T-cell (primary cell): ENCODE results near the gene RALGAPB. TPM values are rescaled to one million over a fixed set of nuclear protein-coding genes. Genes with fewer than 3 reads are reported as not detected.

Experiments
- ATAC-seq, 4 experiments: fragments of 200-7000 bp in 3 of 4; fragments of 150-1000 bp in 1 of 4; cut with Tn5 transposase; replicated peaks in 1 of 4; 1 replicate in 3 of 4; 2 replicates in 1 of 4; pipeline ENCODE4 v1.10.0; 2021; ENCODE audit warnings: moderate library complexity in 3 of 4, mild to moderate bottlenecking in 2 of 4, moderate number of reproducible peaks in 1 of 4
- CTCF ChIA-PET, 2 donors: fragments of 300-600 bp; sonication (Branson Sonifier 250); formaldehyde crosslinking; loops; one replicate each; lab custom pipeline; 2022; ENCODE audit warnings: antibody characterized with exemption in 2 of 2; lab: Charles Lee
- POLR2A ChIA-PET, 2 donors: fragments of 300-600 bp; sonication (Branson Sonifier 250); formaldehyde crosslinking; loops; one replicate each; lab custom pipeline; 2022; ENCODE audit warnings: antibody characterized with exemption in 2 of 2; lab: Charles Lee
- DNase-seq, 35 experiments: peaks; one replicate each; pipeline versions ENCODE4 v3.0.0 to v3.0.0-alpha.2; 2013 to 2023
- H3K27ac ChIP-seq: one replicate; pipeline ENCODE4 v1.5.1; 2013; ENCODE audit warnings: low read length
- H3K27me3 ChIP-seq, 2 experiments: replicated peaks in 1 of 2; 1 replicate in 1 of 2; 2 replicates in 1 of 2; pipeline versions ENCODE4 v1.6.1 to v1.7.0; 2013; ENCODE audit warnings: low read length in 1 of 2, mixed read lengths in 1 of 2; ENCODE audit not compliant: control insufficient read depth in 2 of 2, insufficient read depth in 2 of 2; ENCODE audit errors: extremely low read depth in 1 of 2
- H3K36me3 ChIP-seq, 2 donors: 1 replicate in 1 of 2; 2 replicates in 1 of 2; pipeline versions ENCODE4 v1.6.1 to v1.7.0; 2013; ENCODE audit warnings: low read length in 1 of 2; ENCODE audit not compliant: control insufficient read depth in 2 of 2, insufficient read depth in 1 of 2; ENCODE audit errors: extremely low read depth in 1 of 2
- H3K4me1 ChIP-seq, 2 experiments: 1 replicate in 1 of 2; 2 replicates in 1 of 2; pipeline versions ENCODE4 v1.6.1 to v1.7.0; 2013; ENCODE audit warnings: low read length in 2 of 2, mixed read lengths in 1 of 2; ENCODE audit not compliant: insufficient read depth in 2 of 2, control insufficient read depth in 1 of 2; ENCODE audit errors: extremely low read depth in 1 of 2
- H3K4me3 ChIP-seq, 2 donors: 1 replicate in 1 of 2; 2 replicates in 1 of 2; pipeline versions ENCODE4 v1.5.1 to v1.7.0; 2013; ENCODE audit warnings: mild to moderate bottlenecking in 2 of 2, low read length in 1 of 2, moderate library complexity in 1 of 2; ENCODE audit not compliant: control insufficient read depth in 1 of 2; ENCODE audit errors: extremely low read depth in 1 of 2
- H3K9me3 ChIP-seq: 2 replicates; pipeline ENCODE4 v1.7.0; 2013
- H3K27ac Mint-ChIP-seq, 2 donors: one replicate each; pipeline ENCODE4 v1.8.0; 2020 to 2021; ENCODE audit warnings: mild to moderate bottlenecking in 2 of 2, mixed read lengths in 2 of 2
- H3K27me3 Mint-ChIP-seq, 2 donors: one replicate each; pipeline ENCODE4 v1.8.0; 2021 to 2022; ENCODE audit warnings: mixed read lengths in 2 of 2
- H3K36me3 Mint-ChIP-seq: one replicate; pipeline ENCODE4 v1.8.0; 2021; ENCODE audit warnings: mixed read lengths
- H3K4me1 Mint-ChIP-seq, 3 donors: one replicate each; pipeline ENCODE4 v1.8.0; 2020 to 2022; ENCODE audit warnings: mixed read lengths in 3 of 3, mild to moderate bottlenecking in 1 of 3
- H3K4me3 Mint-ChIP-seq, 3 donors: one replicate each; pipeline ENCODE4 v1.8.0; 2020 to 2022; ENCODE audit warnings: mild to moderate bottlenecking in 3 of 3, mixed read lengths in 3 of 3, moderate library complexity in 3 of 3
- H3K9me3 Mint-ChIP-seq, 3 donors: one replicate each; pipeline ENCODE4 v1.8.0; 2020 to 2022; ENCODE audit warnings: mixed read lengths in 3 of 3
- WGBS: methylation state at CpG from one replicate; pipeline ENCODE4 v1.1.5; 2013; ENCODE audit warnings: missing lambda C conversion rate; ENCODE audit not compliant: insufficient coverage; 5-methylcytosine and 5-hydroxymethylcytosine counted together
- total RNA-seq, 35 experiments: library from RNA in 6 of 35; stranded (reverse) in 6 of 35; fragments of 120-200 nt in 1 of 35; gene quantifications; one replicate each; pipeline versions ENCODE4 v1.2.1 to v1.2.4 and lab custom pipeline; 2013 to 2026

The RALGAPB gene
- total RNA-seq, 5 donors from 2014 or later (not counting 1 experiment from before 2014, with no cell fraction given), result 42.7 to 50.1 (median 46.1) TPM

DNA sequence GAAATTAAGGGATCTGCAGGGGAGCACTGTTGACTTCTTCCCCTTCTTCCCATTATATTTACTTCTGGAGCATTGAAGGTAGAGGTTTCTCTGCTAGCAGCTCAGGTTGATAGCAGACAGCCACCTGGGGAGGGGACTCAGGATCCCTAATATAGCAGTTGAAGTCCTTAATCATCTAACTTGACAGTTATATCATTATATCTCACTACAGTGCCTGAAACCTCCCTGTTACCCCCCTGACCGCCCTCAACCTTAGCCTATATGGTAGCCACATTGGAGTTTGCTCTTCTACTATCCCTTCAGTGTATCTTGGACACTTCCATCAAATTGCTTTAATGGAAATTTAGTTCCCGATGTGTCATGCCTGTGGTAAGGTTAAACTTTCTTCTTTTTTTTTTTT, 7.0 kb downstream of the RALGAPB start:
- no peak for ATAC-seq
- no peaks in the 10 kb centered on the region for H3K9me3 ChIP-seq
- no peaks in the 10 kb centered on the region for H3K27me3 Mint-ChIP-seq
- peaks cover 2 to 3% of the 10 kb centered on the region in 2 donors for H3K36me3 ChIP-seq
- no peaks in the 10 kb centered on the region for H3K27me3 ChIP-seq
- H3K27ac ChIP-seq, result no peak overlapping the region
- H3K4me1 Mint-ChIP-seq, result peaks cover 65 to 66% (median 65%) of the 10 kb centered on the region in 3 donors
- H3K4me1 ChIP-seq, result peaks cover 4 to 8% of the 10 kb centered on the region in 2 experiments
- ChIA-PET POLR2A (interaction anchor here in 1 of 2 donors (0.7 kb wide), 1 partner anchor 33 kb away, joined by 5 read pairs; no protein-coding TSS in a partner anchor), CTCF (interaction anchor here (0.7 to 1.3 kb wide), 4 partner anchors 15 to 570 kb away, joined by 3 to 5 read pairs (median 3); partner anchors contain the start of gene SNHG17 (in 1 of the 2))
- H3K36me3 Mint-ChIP-seq, result peaks cover 24% of the 10 kb centered on the region
- 100% methylated on average over 1 of the region's 2 CpGs for WGBS
- no peak for DNase-seq
- H3K4me3 Mint-ChIP-seq, result no peak overlapping the region
- no peaks in the 10 kb centered on the region for H3K9me3 Mint-ChIP-seq
- H3K27ac Mint-ChIP-seq, result no peak overlapping the region
- no peak overlapping the region for H3K4me3 ChIP-seq

GRCh38 chr20:38485041-38485440, 12.4 kb downstream of the RALGAPB start:
- no peaks in the 10 kb centered on the region for H3K4me1 ChIP-seq
- no peaks in the 10 kb centered on the region for H3K27me3 ChIP-seq
- Mint-ChIP-seq H3K4me1 (peaks cover 25 to 47% (median 26%) of the 10 kb centered on the region in 3 donors), H3K4me3 (no peak overlapping the region), H3K27ac (no peak overlapping the region), H3K36me3 (peaks cover 31% of the 10 kb centered on the region), H3K9me3 (no peaks in the 10 kb centered on the region), H3K27me3 (no peaks in the 10 kb centered on the region)
- no peak overlapping the region for H3K4me3 ChIP-seq
- H3K27ac ChIP-seq, result no peak overlapping the region
- no peak for ATAC-seq
- peaks cover 6 to 20% of the 10 kb centered on the region in 2 donors for H3K36me3 ChIP-seq
- no peak for DNase-seq
- POLR2A ChIA-PET, result interaction anchor here in 1 of 2 donors (0.6 kb wide), 1 partner anchor 205 kb away, joined by 3 read pairs; no protein-coding TSS in a partner anchor
- H3K9me3 ChIP-seq, result no peaks in the 10 kb centered on the region
- CTCF ChIA-PET, result interaction anchor here in 1 of 2 donors (0.8 to 2.6 kb wide), 2 partner anchors 12 to 39 kb away, joined by 3 to 7 read pairs; partner anchors contain the start of gene RALGAPB

DNA sequence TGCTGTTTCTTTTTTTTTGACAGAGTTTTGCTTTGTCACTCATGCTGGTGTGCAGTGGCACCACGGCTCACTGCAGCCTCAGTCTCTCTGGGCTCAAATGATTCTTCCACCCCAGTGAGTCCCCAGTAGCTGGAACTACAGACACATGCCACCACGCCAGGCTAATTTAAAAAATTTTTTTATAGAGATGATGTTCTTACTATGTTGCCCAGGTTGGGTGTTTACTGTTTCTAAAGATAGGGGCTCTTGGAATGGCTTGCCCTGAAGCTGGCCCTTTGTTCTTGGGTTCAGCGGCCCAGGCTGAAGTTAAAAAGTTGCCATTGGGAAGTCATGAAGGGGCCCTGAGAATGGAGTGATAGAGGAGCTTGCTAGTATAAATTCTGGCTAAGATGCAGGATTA, 16.5 kb downstream of the RALGAPB start:
- peaks cover 17 to 22% (median 19%) of the 10 kb centered on the region in 3 donors for H3K4me1 Mint-ChIP-seq
- CTCF ChIA-PET, result interaction anchor here in 1 of 2 donors (0.6 kb wide), 1 partner anchor 39 kb away, joined by 3 read pairs; no protein-coding TSS in a partner anchor
- Histone ChIP-seq H3K4me1 (no peaks in the 10 kb centered on the region), H3K27me3 (no peaks in the 10 kb centered on the region), H3K36me3 (peaks cover 3 to 50% of the 10 kb centered on the region in 2 donors), H3K9me3 (no peaks in the 10 kb centered on the region), H3K4me3 (no peak overlapping the region), H3K27ac (no peak overlapping the region)
- no peak for ATAC-seq
- H3K27me3 Mint-ChIP-seq, result no peaks in the 10 kb centered on the region
- no peaks in the 10 kb centered on the region for H3K9me3 Mint-ChIP-seq
- WGBS, result 91% methylated on average over 1 of the region's 3 CpGs
- DNase-seq, result no peak
- POLR2A ChIA-PET, result no interaction called here
- H3K36me3 Mint-ChIP-seq, result peaks cover 40% of the 10 kb centered on the region
- no peak overlapping the region for H3K4me3 Mint-ChIP-seq
- no peak overlapping the region for H3K27ac Mint-ChIP-seq

- Mint-ChIP-seq H3K36me3 (peaks cover 72% of the 10 kb centered on the region), H3K4me1 (peaks cover 0 to 9% (median 7%) of the 10 kb centered on the region in 3 donors), H3K4me3 (no peak overlapping the region), H3K9me3 (no peaks in the 10 kb centered on the region), H3K27ac (no peak overlapping the region), H3K27me3 (no peaks in the 10 kb centered on the region)
- no peak for ATAC-seq
- Histone ChIP-seq H3K4me3 (no peak overlapping the region), H3K4me1 (no peaks in the 10 kb centered on the region), H3K27ac (no peak overlapping the region), H3K36me3 (peaks cover 7 to 73% of the 10 kb centered on the region in 2 donors), H3K27me3 (no peaks in the 10 kb centered on the region), H3K9me3 (no peaks in the 10 kb centered on the region)
- POLR2A ChIA-PET, result no interaction called here
- no peak for DNase-seq
- 92% methylated on average over 4 of the region's 8 CpGs for WGBS
- CTCF ChIA-PET, result no interaction called here
These were observed 24.7 kb downstream of the RALGAPB start for GRCh38 chr20:38497246-38497935.

DNA sequence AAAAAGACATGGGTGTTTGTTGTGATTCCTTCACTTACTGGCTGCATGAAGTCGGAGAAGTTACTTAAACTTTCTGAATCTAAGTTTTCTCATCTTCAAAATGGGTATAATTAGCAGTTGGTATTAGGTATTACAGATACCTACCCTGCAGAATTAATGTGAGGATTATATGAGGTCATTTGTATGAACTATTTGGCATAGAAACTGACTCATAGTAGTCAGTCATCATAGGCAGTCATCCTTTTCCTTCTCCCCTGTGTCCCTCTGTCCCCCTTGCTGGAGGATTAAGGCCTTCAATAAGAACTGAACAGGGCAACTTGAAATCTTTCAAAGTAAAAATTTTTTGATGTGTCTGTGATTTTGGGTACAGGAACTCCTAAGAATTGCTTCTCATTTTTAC, 26.3 kb downstream of the RALGAPB start:
- Histone ChIP-seq H3K4me3 (no peak overlapping the region), H3K4me1 (no peaks in the 10 kb centered on the region), H3K9me3 (no peaks in the 10 kb centered on the region), H3K27me3 (no peaks in the 10 kb centered on the region), H3K36me3 (peaks cover 7 to 72% of the 10 kb centered on the region in 2 donors), H3K27ac (no peak overlapping the region)
- Mint-ChIP-seq H3K36me3 (peaks cover 70% of the 10 kb centered on the region), H3K27ac (no peak overlapping the region), H3K9me3 (peaks cover 0 to 2% (median 0%) of the 10 kb centered on the region in 3 donors), H3K4me1 (peaks cover 0 to 9% (median 7%) of the 10 kb centered on the region in 3 donors), H3K27me3 (no peaks in the 10 kb centered on the region), H3K4me3 (no peak overlapping the region)
- ATAC-seq (no peak), DNase-seq (no peak)
- ChIA-PET CTCF (no interaction called here), POLR2A (no interaction called here)
- WGBS, result no CpG with 5 or more reads among the region's 1 CpG

DNA sequence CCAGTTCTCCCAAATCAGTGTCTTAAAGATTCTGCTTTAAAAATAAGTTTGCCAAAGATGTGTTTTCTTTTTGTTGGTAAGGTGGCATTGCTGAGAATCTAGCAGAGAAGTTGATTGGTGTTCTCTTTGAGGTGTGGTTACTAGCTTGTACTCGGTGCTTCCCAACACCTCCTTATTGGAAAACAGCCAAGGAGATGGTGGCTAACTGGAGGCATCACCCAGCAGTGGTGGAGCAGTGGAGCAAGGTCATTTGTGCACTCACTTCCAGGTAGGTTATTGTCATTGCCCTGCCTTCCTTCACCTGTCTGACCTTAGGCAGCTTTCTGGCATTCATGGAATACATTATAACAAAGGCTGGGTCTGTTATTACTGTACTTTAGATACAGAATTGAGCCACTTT, 26.7 kb downstream of the RALGAPB start:
- no peak overlapping the region for H3K27ac Mint-ChIP-seq
- POLR2A ChIA-PET, result no interaction called here
- H3K36me3 ChIP-seq, result peaks cover 7 to 72% of the 10 kb centered on the region in 2 donors

More for the DNA sequence above, 26.7 kb downstream of the RALGAPB start:
- H3K27me3 ChIP-seq, result no peaks in the 10 kb centered on the region
- H3K4me1 Mint-ChIP-seq, result peaks cover 0 to 9% (median 7%) of the 10 kb centered on the region in 3 donors
- no CpG with 5 or more reads among the region's 1 CpG for WGBS
- no peak overlapping the region for H3K4me3 Mint-ChIP-seq
- no peaks in the 10 kb centered on the region for H3K9me3 ChIP-seq
- peaks cover 0 to 7% (median under 1%) of the 10 kb centered on the region in 3 donors for H3K9me3 Mint-ChIP-seq
- H3K36me3 Mint-ChIP-seq, result peaks cover 72% of the 10 kb centered on the region
- H3K4me3 ChIP-seq, result no peak overlapping the region
- H3K27ac ChIP-seq, result no peak overlapping the region
- no peak for ATAC-seq
- no peak for DNase-seq
- no peaks in the 10 kb centered on the region for H3K27me3 Mint-ChIP-seq
- H3K4me1 ChIP-seq, result no peaks in the 10 kb centered on the region
- CTCF ChIA-PET, result interaction anchor here in 1 of 2 donors (0.6 kb wide), 1 partner anchor 19 kb away, joined by 3 read pairs; no protein-coding TSS in a partner anchor
